Fibroblast of pulmonary artery (primary cell): ENCODE data around the gene PHYKPL.

Experiments
- DNase-seq: peaks from one replicate; pipeline ENCODE4 v3.0.0-alpha.2; 2010; ENCODE audit warnings: low read depth
- H3K4me3 ChIP-seq: replicated peaks from 2 replicates; pipeline ENCODE4 v1.5.1; 2011; ENCODE audit warnings: low read depth, mild to moderate bottlenecking, control low read depth, low read length, moderate library complexity
- CTCF ChIP-seq: IDR thresholded peaks from 2 replicates; pipeline ENCODE4 v1.5.1; 2011; ENCODE audit warnings: mild to moderate bottlenecking, control low read depth, low read length, inconsistent platforms; ENCODE audit errors: missing control alignments

The PHYKPL gene

GRCh38 chr5:178194026-178194425, 38.6 kb downstream of the PHYKPL start:
- no peak for DNase-seq
- TF ChIP-seq CTCF: no peak
- H3K4me3 ChIP-seq: no peak overlapping the region

DNA sequence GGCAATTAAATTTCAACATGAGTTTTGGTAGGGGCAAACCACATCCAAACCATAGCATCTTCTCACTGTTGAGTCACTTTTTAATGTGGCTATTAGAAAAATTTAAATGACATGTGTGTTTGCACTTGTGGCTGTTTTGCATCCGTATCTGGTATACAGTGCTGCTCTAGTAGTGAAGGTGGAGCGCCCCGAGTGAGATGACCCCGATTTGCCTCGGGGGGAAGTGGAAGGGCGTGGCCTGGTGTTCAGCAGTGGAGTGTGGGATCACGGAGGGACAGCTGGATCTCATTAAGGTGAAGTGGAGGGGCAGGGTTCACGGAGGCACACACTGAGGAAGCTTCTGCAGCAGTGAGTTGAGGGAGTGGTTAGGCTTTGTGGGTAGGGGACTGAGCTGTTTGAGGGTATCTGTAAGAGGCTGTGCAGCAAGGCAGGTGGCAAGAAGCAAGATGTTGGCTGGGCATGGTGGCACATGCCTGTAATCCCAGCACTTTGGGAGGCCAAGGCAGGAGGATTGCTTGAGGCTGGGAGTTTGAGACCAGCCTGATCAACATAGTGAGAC, 39.3 kb downstream of the PHYKPL start:
- DNase-seq: no peak
- no peak for TF ChIP-seq CTCF
- H3K4me3 ChIP-seq: no peak overlapping the region

- TF ChIP-seq CTCF: no peak
- no peak overlapping the region for H3K4me3 ChIP-seq
- no peak for DNase-seq
These were observed 39.8 kb downstream of the PHYKPL start for GRCh38 chr5:178192787-178193186.

DNA sequence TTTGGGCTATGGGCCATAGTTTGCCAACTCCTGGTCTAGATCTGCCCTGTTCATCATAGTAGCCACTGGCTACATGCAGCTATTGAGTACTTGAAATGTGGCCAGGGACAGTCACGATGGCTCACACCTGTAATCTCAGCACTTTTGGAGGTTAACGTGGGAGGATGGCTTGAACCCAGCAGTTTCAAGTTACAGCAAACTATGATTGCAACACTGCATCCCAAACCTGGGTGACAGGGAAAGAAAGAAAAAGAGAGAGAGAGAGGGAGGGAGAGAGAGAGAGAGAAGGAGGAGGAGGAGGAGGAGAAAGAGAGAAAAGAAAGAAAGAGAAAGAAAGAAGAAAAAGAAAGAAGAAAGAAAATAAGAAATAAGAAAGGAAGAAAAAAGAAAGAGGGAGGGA, 40.4 kb downstream of the PHYKPL start:
- DNase-seq: no peak
- no peak overlapping the region for H3K4me3 ChIP-seq
- no peak for TF ChIP-seq CTCF

- no peak for TF ChIP-seq CTCF
- no peak for DNase-seq
- H3K4me3 ChIP-seq: no peak overlapping the region
These were observed 40.9 kb downstream of the PHYKPL start for GRCh38 chr5:178191661-178192060.

GRCh38 chr5:178189433-178189832, 43.2 kb downstream of the PHYKPL start:
- H3K4me3 ChIP-seq: no peak overlapping the region
- DNase-seq: no peak
- TF ChIP-seq CTCF: no peak

GRCh38 chr5:178187014-178187413, 45.6 kb downstream of the PHYKPL start, which contains the start of gene GMCL2:
Gene GMCL2, minus strand, starts transcription at chr5:178187371. Its CDS starts 72 bp downstream, at chr5:178187299.
- DNase-seq: no peak
- TF ChIP-seq CTCF: no peak
- no peak within 1 kb of the TSS for H3K4me3 ChIP-seq
